KOPT-K1 (cell line): Measurements from ENCODE around the gene IL17REL.

Experiments
- H3K27ac ChIP-seq: fragments of 200-600 bp; sonication (generic); 2 replicates; pipeline ENCODE4 v1.5.1; 2016; ENCODE audit warnings: antibody characterized with exemption, mild to moderate bottlenecking, low read depth, low read length; ENCODE audit not compliant: poor library complexity, severe bottlenecking
- H3K36me3 ChIP-seq: fragments of 200-600 bp; sonication (generic); 2 replicates; pipeline ENCODE4 v1.5.1; 2017; ENCODE audit warnings: antibody characterized with exemption, mild to moderate bottlenecking, low read length, moderate library complexity; ENCODE audit not compliant: insufficient read depth
- H3K9me3 ChIP-seq: fragments of 200-600 bp; sonication (generic); 2 replicates; pipeline ENCODE4 v1.5.1; 2017; ENCODE audit warnings: antibody characterized with exemption, low read length, mild to moderate bottlenecking; ENCODE audit not compliant: insufficient read depth, poor library complexity, severe bottlenecking

Gene IL17REL

GRCh38 chr22:49966774-49967705, 45.5 kb downstream of the IL17REL start:
- Histone ChIP-seq H3K36me3 (peaks cover 35% of the 10 kb centered on the region), H3K27ac (no peak overlapping the region), H3K9me3 (no peaks in the 10 kb centered on the region)

GRCh38 chr22:49966041-49966773, 46.4 kb downstream of the IL17REL start:
- Histone ChIP-seq H3K27ac (no peak overlapping the region), H3K36me3 (peaks cover 41% of the 10 kb centered on the region), H3K9me3 (no peaks in the 10 kb centered on the region)

- Histone ChIP-seq H3K9me3 (no peaks in the 10 kb centered on the region), H3K36me3 (peaks cover 41% of the 10 kb centered on the region), H3K27ac (no peak overlapping the region)
These were observed 47.2 kb downstream of the IL17REL start for GRCh38 chr22:49965091-49966040.

GRCh38 chr22:49964136-49965090, 48.2 kb downstream of the IL17REL start:
- H3K27ac ChIP-seq, result no peak overlapping the region
- H3K36me3 ChIP-seq, result peaks cover 41% of the 10 kb centered on the region
- H3K9me3 ChIP-seq, result no peaks in the 10 kb centered on the region

- H3K27ac ChIP-seq, result no peak overlapping the region
- no peaks in the 10 kb centered on the region for H3K9me3 ChIP-seq
- H3K36me3 ChIP-seq, result peaks cover 41% of the 10 kb centered on the region
These were observed 48.9 kb downstream of the IL17REL start for GRCh38 chr22:49963647-49964026.

- no peak overlapping the region for H3K27ac ChIP-seq
- H3K9me3 ChIP-seq, result no peaks in the 10 kb centered on the region
- peaks cover 41% of the 10 kb centered on the region for H3K36me3 ChIP-seq
These were observed 49.6 kb downstream of the IL17REL start for GRCh38 chr22:49962751-49963646.

- H3K9me3 ChIP-seq, result no peaks in the 10 kb centered on the region
- peaks cover 41% of the 10 kb centered on the region for H3K36me3 ChIP-seq
- H3K27ac ChIP-seq, result peak overlapping the region; percentile 92
These were observed 50.4 kb downstream of the IL17REL start for GRCh38 chr22:49962012-49962750.

GRCh38 chr22:49961601-49962011, 51.0 kb downstream of the IL17REL start:
- no peaks in the 10 kb centered on the region for H3K9me3 ChIP-seq
- peaks cover 41% of the 10 kb centered on the region for H3K36me3 ChIP-seq
- H3K27ac ChIP-seq, result peak overlapping the region; percentile 92

GRCh38 chr22:49961005-49961600, 51.5 kb downstream of the IL17REL start:
- Histone ChIP-seq H3K36me3 (peaks cover 41% of the 10 kb centered on the region), H3K27ac (peak overlapping the region; percentile 92), H3K9me3 (no peaks in the 10 kb centered on the region)

GRCh38 chr22:49960159-49961004, 52.2 kb downstream of the IL17REL start, which contains the start of gene PIM3:
Gene PIM3, plus strand, starts transcription at chr22:49960772. Its CDS starts 176 bp downstream, at chr22:49960948.
- Histone ChIP-seq H3K9me3 (no peaks in the 10 kb centered on the region), H3K36me3 (peaks cover 37% of the 10 kb centered on the region), H3K27ac (peak within 1 kb of the TSS; percentile 92)

GRCh38 chr22:49959782-49960158, 52.8 kb downstream of the IL17REL start:
- Histone ChIP-seq H3K27ac (peak overlapping the region; percentile 92), H3K9me3 (no peaks in the 10 kb centered on the region), H3K36me3 (peaks cover 31% of the 10 kb centered on the region)
